ENCODE results near the gene MRPL2.

The MRPL2 gene

GRCh38 chr6:43096451-43097097 lies 37.3 kb upstream of the MRPL2 start:
- Histone ChIP-seq H4K91ac (ENCODE audit: low read length) (no peak overlapping the region), H3K4ac (ENCODE audit: low read depth in 1 of 2, low read length in 2 of 2) (peak overlapping the region in 1 of 2 experiments; percentile 91), H3K79me1 (replicated peaks; ENCODE audit: low read length, poor library complexity, severe bottlenecking) (no peaks in the 10 kb centered on the region), H2BK15ac (ENCODE audit: low read depth, poor library complexity, severe bottlenecking) (no peak overlapping the region), H2AK5ac (ENCODE audit: low read length, severe bottlenecking) (peak overlapping the region; percentile 91), H3K4me1 (ENCODE audit: control insufficient read depth, insufficient read depth, low read depth, low read length) (peaks cover 25% of the 10 kb centered on the region), H2AFZ (ENCODE audit: low read depth, low read length) (no peak overlapping the region), H3K27me3 (ENCODE audit: control insufficient read depth in 1 of 2, insufficient read depth in 1 of 2, low read length in 2 of 2) (no peaks in the 10 kb centered on the region), H3K9me3 (ENCODE audit: control insufficient read depth, low read length) (no peaks in the 10 kb centered on the region), H3K27ac (ENCODE audit: low read length, poor library complexity, severe bottlenecking) (peak overlapping the region; percentile 94), H4K8ac (ENCODE audit: low read length) (no peak overlapping the region), H3K14ac (ENCODE audit: low read length in 2 of 2) (peak overlapping the region in 1 of 2 experiments; percentile 79), H3K4me3 (ENCODE audit: insufficient read depth in 1 of 2, low read depth in 1 of 2, low read length in 2 of 2) (peak overlapping the region in 1 of 2 experiments; percentile 48), H2BK12ac (ENCODE audit: low read length in 2 of 2) (peak overlapping the region in 1 of 2 experiments; percentile 80), H3K18ac (ENCODE audit: low read depth in 1 of 2, low read length in 2 of 2) (peak overlapping the region in 1 of 2 experiments; percentile 84), H3K36me3 (ENCODE audit: control insufficient read depth in 1 of 2, insufficient read depth in 2 of 2, low read depth in 1 of 2, low read length in 2 of 2) (no peaks in the 10 kb centered on the region), H3K23ac (ENCODE audit: low read length in 2 of 2) (peak overlapping the region in 1 of 2 experiments; percentile 41), H2BK5ac (ENCODE audit: low read depth, low read length, poor library complexity, severe bottlenecking) (peak overlapping the region; percentile 61), H3K9ac (ENCODE audit: low read length) (peak overlapping the region; percentile 72), H2BK120ac (ENCODE audit: low read depth, low read length) (no peak overlapping the region), H3K4me2 (ENCODE audit: low read length, poor library complexity, severe bottlenecking) (peak overlapping the region; percentile 73)
- 29% methylated on average over 7 of the region's 8 CpGs for WGBS
- peak; percentile 68 for DNase-seq

DNA sequence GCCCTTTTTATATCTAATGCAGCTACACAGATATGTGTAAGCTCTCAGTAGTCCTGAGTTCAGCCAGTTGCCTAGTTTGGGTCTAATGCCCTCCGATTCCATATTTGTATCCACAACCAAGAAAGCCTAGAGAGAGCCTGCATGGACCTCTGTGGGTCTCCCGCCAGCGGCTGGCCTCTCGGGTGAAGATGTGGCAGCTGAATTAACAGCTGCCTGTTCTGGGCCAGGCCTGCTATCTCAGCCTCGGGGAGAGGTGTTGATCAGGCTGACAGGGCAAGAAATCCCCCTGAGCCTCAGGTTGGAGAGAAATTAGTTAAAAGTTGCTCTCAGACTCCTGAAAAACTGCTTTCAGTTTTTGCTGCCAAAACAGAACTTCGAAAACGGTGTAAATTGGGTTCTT lies 36.7 kb upstream of the MRPL2 start:
- Histone ChIP-seq H3K4me2 (ENCODE audit: low read length, poor library complexity, severe bottlenecking) (no peak overlapping the region), H2BK12ac (ENCODE audit: low read length in 2 of 2) (no peak overlapping the region), H2AK5ac (ENCODE audit: low read length, severe bottlenecking) (peak overlapping the region; percentile 91), H3K27me3 (ENCODE audit: control insufficient read depth in 1 of 2, insufficient read depth in 1 of 2, low read length in 2 of 2) (no peaks in the 10 kb centered on the region), H3K4ac (ENCODE audit: low read depth in 1 of 2, low read length in 2 of 2) (no peak overlapping the region), H2BK5ac (ENCODE audit: low read depth, low read length, poor library complexity, severe bottlenecking) (peak overlapping the region; percentile 67), H2BK120ac (ENCODE audit: low read depth, low read length) (no peak overlapping the region), H3K9ac (ENCODE audit: low read length) (peak overlapping the region; percentile 72), H3K79me1 (replicated peaks; ENCODE audit: low read length, poor library complexity, severe bottlenecking) (no peaks in the 10 kb centered on the region), H2AFZ (ENCODE audit: low read depth, low read length) (no peak overlapping the region), H4K8ac (ENCODE audit: low read length) (no peak overlapping the region), H3K9me3 (ENCODE audit: control insufficient read depth, low read length) (no peaks in the 10 kb centered on the region), H3K4me3 (ENCODE audit: insufficient read depth in 1 of 2, low read depth in 1 of 2, low read length in 2 of 2) (peak overlapping the region in 1 of 2 experiments; percentile 48), H3K36me3 (ENCODE audit: control insufficient read depth in 1 of 2, insufficient read depth in 2 of 2, low read depth in 1 of 2, low read length in 2 of 2) (no peaks in the 10 kb centered on the region), H3K18ac (ENCODE audit: low read depth in 1 of 2, low read length in 2 of 2) (no peak overlapping the region), H4K91ac (ENCODE audit: low read length) (no peak overlapping the region), H2BK15ac (ENCODE audit: low read depth, poor library complexity, severe bottlenecking) (no peak overlapping the region), H3K14ac (ENCODE audit: low read length in 2 of 2) (no peak overlapping the region), H3K4me1 (ENCODE audit: control insufficient read depth, insufficient read depth, low read depth, low read length) (peaks cover 28% of the 10 kb centered on the region), H3K23ac (ENCODE audit: low read length in 2 of 2) (no peak overlapping the region), H3K27ac (ENCODE audit: low read length, poor library complexity, severe bottlenecking) (peak overlapping the region; percentile 94)
- WGBS = 43% methylated on average over 7 of the region's 7 CpGs
- peak; percentile 14 for DNase-seq

DNA sequence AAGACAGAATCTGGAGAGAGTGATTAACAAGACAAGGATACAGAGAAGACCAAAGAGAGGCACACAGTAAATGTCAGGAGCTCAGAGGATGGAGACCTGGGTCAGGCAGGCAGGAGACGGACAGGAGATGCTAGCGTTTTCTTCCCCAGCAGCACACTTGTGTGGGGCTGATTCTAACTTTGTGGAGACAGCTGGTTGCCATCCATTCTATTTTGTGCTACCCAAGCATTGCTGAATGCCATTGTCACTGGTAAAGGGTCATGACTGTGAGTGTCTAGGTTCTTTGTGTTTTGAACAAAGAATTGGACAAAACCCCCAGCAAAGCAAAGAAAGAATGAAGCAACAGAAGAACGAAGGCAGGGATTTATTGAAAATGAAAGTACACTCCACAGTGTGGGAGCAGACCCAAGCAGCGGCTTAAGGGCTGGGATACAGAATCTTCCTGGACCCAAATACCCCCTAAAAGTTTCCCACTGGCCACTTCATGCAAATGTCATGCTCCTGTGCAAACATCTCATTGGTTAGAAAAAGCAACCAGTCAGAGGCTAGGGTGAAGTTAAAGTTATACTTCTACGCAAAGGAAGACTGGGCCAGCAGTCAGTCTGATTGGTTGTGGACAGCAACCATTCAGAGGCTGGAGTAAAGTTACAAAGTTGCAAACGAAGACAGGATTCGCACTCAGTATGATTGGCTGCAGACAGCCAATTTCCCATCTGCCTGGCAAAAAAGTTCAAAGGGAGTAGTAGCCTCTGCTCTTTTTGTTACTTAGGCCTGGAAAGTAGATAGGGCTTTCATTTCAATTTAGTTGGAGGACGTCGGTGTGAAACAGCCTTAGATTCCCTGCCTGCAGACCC lies 34.4 kb upstream of the MRPL2 start:
- H3K9me3 ChIP-seq (ENCODE audit: control insufficient read depth, low read length) = no peaks in the 10 kb centered on the region
- H2BK120ac ChIP-seq (ENCODE audit: low read depth, low read length) = no peak overlapping the region
- no peaks in the 10 kb centered on the region for H3K27me3 ChIP-seq (ENCODE audit: control insufficient read depth in 1 of 2, insufficient read depth in 1 of 2, low read length in 2 of 2)
- H2BK15ac ChIP-seq (ENCODE audit: low read depth, poor library complexity, severe bottlenecking) = no peak overlapping the region
- no peak overlapping the region for H2AFZ ChIP-seq (ENCODE audit: low read depth, low read length)
- H3K4me2 ChIP-seq (ENCODE audit: low read length, poor library complexity, severe bottlenecking) = no peak overlapping the region
- H2BK5ac ChIP-seq (ENCODE audit: low read depth, low read length, poor library complexity, severe bottlenecking) = no peak overlapping the region
- 57% methylated on average over 9 of the region's 9 CpGs for WGBS
- peak overlapping the region; percentile 39 for H4K8ac ChIP-seq (ENCODE audit: low read length)
- H2BK12ac ChIP-seq (ENCODE audit: low read length in 2 of 2) = peak overlapping the region; percentile 12 to 18
- peaks cover 44% of the 10 kb centered on the region for H3K4me1 ChIP-seq (ENCODE audit: control insufficient read depth, insufficient read depth, low read depth, low read length)
- H3K9ac ChIP-seq (ENCODE audit: low read length) = peak overlapping the region; percentile 84
- DNase-seq = peak; percentile 78
- H3K18ac ChIP-seq (ENCODE audit: low read depth in 1 of 2, low read length in 2 of 2) = peak overlapping the region in 1 of 2 experiments; percentile 46
- H3K14ac ChIP-seq (ENCODE audit: low read length in 2 of 2) = peak overlapping the region in 1 of 2 experiments; percentile 41
- H3K23ac ChIP-seq (ENCODE audit: low read length in 2 of 2) = no peak overlapping the region
- peak overlapping the region in 1 of 2 experiments; percentile 88 for H3K4ac ChIP-seq (ENCODE audit: low read depth in 1 of 2, low read length in 2 of 2)
- H3K79me1 ChIP-seq (replicated peaks; ENCODE audit: low read length, poor library complexity, severe bottlenecking) = no peaks in the 10 kb centered on the region
- no peak overlapping the region for H4K91ac ChIP-seq (ENCODE audit: low read length)
- peak overlapping the region; percentile 62 for H2AK5ac ChIP-seq (ENCODE audit: low read length, severe bottlenecking)
- H3K27ac ChIP-seq (ENCODE audit: low read length, poor library complexity, severe bottlenecking) = peak overlapping the region; percentile 25
- H3K36me3 ChIP-seq (ENCODE audit: control insufficient read depth in 1 of 2, insufficient read depth in 2 of 2, low read depth in 1 of 2, low read length in 2 of 2) = no peaks in the 10 kb centered on the region
- H3K4me3 ChIP-seq (ENCODE audit: insufficient read depth in 1 of 2, low read depth in 1 of 2, low read length in 2 of 2) = peak overlapping the region in 1 of 2 experiments; percentile 73

- Histone ChIP-seq H3K4me2 (ENCODE audit: low read length, poor library complexity, severe bottlenecking) (no peak overlapping the region), H2BK5ac (ENCODE audit: low read depth, low read length, poor library complexity, severe bottlenecking) (no peak overlapping the region), H3K9ac (ENCODE audit: low read length) (peak overlapping the region; percentile 79), H3K4me3 (ENCODE audit: insufficient read depth in 1 of 2, low read depth in 1 of 2, low read length in 2 of 2) (no peak overlapping the region), H3K18ac (ENCODE audit: low read depth in 1 of 2, low read length in 2 of 2) (no peak overlapping the region), H3K27me3 (ENCODE audit: control insufficient read depth in 1 of 2, insufficient read depth in 1 of 2, low read length in 2 of 2) (no peaks in the 10 kb centered on the region), H4K91ac (ENCODE audit: low read length) (no peak overlapping the region), H3K4me1 (ENCODE audit: control insufficient read depth, insufficient read depth, low read depth, low read length) (peaks cover 46% of the 10 kb centered on the region), H3K9me3 (ENCODE audit: control insufficient read depth, low read length) (no peaks in the 10 kb centered on the region), H3K23ac (ENCODE audit: low read length in 2 of 2) (no peak overlapping the region), H2AK5ac (ENCODE audit: low read length, severe bottlenecking) (no peak overlapping the region), H3K36me3 (ENCODE audit: control insufficient read depth in 1 of 2, insufficient read depth in 2 of 2, low read depth in 1 of 2, low read length in 2 of 2) (no peaks in the 10 kb centered on the region), H3K27ac (ENCODE audit: low read length, poor library complexity, severe bottlenecking) (no peak overlapping the region), H3K4ac (ENCODE audit: low read depth in 1 of 2, low read length in 2 of 2) (no peak overlapping the region), H3K79me1 (replicated peaks; ENCODE audit: low read length, poor library complexity, severe bottlenecking) (no peaks in the 10 kb centered on the region), H2AFZ (ENCODE audit: low read depth, low read length) (no peak overlapping the region), H2BK15ac (ENCODE audit: low read depth, poor library complexity, severe bottlenecking) (no peak overlapping the region), H3K14ac (ENCODE audit: low read length in 2 of 2) (no peak overlapping the region), H4K8ac (ENCODE audit: low read length) (no peak overlapping the region), H2BK12ac (ENCODE audit: low read length in 2 of 2) (no peak overlapping the region), H2BK120ac (ENCODE audit: low read depth, low read length) (no peak overlapping the region)
- no peak for DNase-seq
Observed at GRCh38 chr6:43092635-43093034, 33.4 kb upstream of the MRPL2 start.

Data from mesenchymal stem cell (in vitro differentiated cells and primary cell).